GM23248 (cell line): ENCODE data around the gene TTLL5. TPM values are rescaled to one million over a fixed set of nuclear protein-coding genes. Genes with fewer than 3 reads are reported as not detected.

ENCODE experiments used
- DNase-seq: peaks from one replicate; pipeline ENCODE4 v3.0.0-alpha.2; 2015
- H2AFZ ChIP-seq: fragments of 200-600 bp; sonication (generic); 2 replicates; pipeline ENCODE4 v1.6.1; 2016; ENCODE audit warnings: antibody characterized with exemption
- H3F3A ChIP-seq: fragments of 200-600 bp; sonication (generic); 2 replicates; pipeline ENCODE4 v1.6.1; 2016; ENCODE audit warnings: mild to moderate bottlenecking, antibody characterized with exemption, mixed run types; ENCODE audit not compliant: insufficient read depth
- H3K27ac ChIP-seq: fragments of 200-600 bp; sonication (generic); 2 replicates; pipeline ENCODE4 v1.5.1; 2016; ENCODE audit warnings: mild to moderate bottlenecking
- H3K27me3 ChIP-seq: fragments of 200-600 bp; sonication (generic); replicated peaks from 2 replicates; pipeline ENCODE4 v1.6.1; 2016; ENCODE audit warnings: mild to moderate bottlenecking; ENCODE audit not compliant: insufficient read depth
- H3K36me3 ChIP-seq: fragments of 200-600 bp; sonication (generic); 2 replicates; pipeline ENCODE4 v1.6.1; 2016; ENCODE audit warnings: low read depth, mild to moderate bottlenecking
- H3K4me1 ChIP-seq: fragments of 200-600 bp; sonication (generic); 2 replicates; pipeline ENCODE4 v1.6.1; 2016; ENCODE audit warnings: mild to moderate bottlenecking; ENCODE audit not compliant: insufficient read depth
- H3K4me2 ChIP-seq: fragments of 200-600 bp; sonication (generic); one replicate; pipeline ENCODE4 v1.6.1; 2016; ENCODE audit warnings: mild to moderate bottlenecking; ENCODE audit not compliant: unreplicated experiment
- H3K4me3 ChIP-seq: fragments of 200-600 bp; sonication (generic); 2 replicates; pipeline ENCODE4 v1.5.1; 2016; ENCODE audit warnings: mild to moderate bottlenecking
- H3K79me2 ChIP-seq: fragments of 200-600 bp; sonication (generic); 2 replicates; pipeline ENCODE4 v1.6.1; 2016; ENCODE audit warnings: mild to moderate bottlenecking; ENCODE audit not compliant: insufficient read depth
- H3K9ac ChIP-seq: fragments of 200-600 bp; sonication (generic); 2 replicates; pipeline ENCODE4 v1.6.1; 2016; ENCODE audit warnings: mild to moderate bottlenecking
- H3K9me2 ChIP-seq: fragments of 200-600 bp; sonication (generic); 2 replicates; pipeline ENCODE4 v1.6.1; 2016; ENCODE audit warnings: mixed run types, mild to moderate bottlenecking, moderate library complexity; ENCODE audit not compliant: insufficient read depth
- H3K9me3 ChIP-seq: fragments of 200-600 bp; sonication (generic); one replicate; pipeline ENCODE4 v1.6.1; 2017; ENCODE audit warnings: low read depth
- H4K20me1 ChIP-seq: fragments of 200-600 bp; sonication (generic); 2 replicates; pipeline ENCODE4 v1.6.0; 2016; ENCODE audit not compliant: insufficient read depth
- EZH2 ChIP-seq: fragments of 200-600 bp; sonication (generic); IDR thresholded peaks from 2 replicates; pipeline ENCODE4 v1.6.1; 2018; ENCODE audit warnings: antibody characterized with exemption, mild to moderate bottlenecking; ENCODE audit not compliant: insufficient read depth, poor library complexity, severe bottlenecking
- EZH2phosphoT487 ChIP-seq: fragments of 200-600 bp; sonication (generic); IDR thresholded peaks from 2 replicates; pipeline ENCODE4 v1.6.1; 2018; ENCODE audit warnings: antibody characterized with exemption, moderate library complexity, mild to moderate bottlenecking, low read depth; ENCODE audit not compliant: insufficient read depth
- WGBS, 2 experiments: methylation state at CpG; one replicate each; pipeline ENCODE4 v1.1.6; 2015 to 2017; ENCODE audit warnings: low lambda C conversion rate in 2 of 2, low coverage in 1 of 2; ENCODE audit errors: missing lambda C conversion rate in 2 of 2; 5-methylcytosine and 5-hydroxymethylcytosine counted together
- in situ Hi-C: fragments of 300-500 bp; cut with MboI; formaldehyde crosslinking; loops from 2 replicates; pipeline ENCODE4 v1.15.0; 2020
- polyA plus RNA-seq: library from polyadenylated mRNA; unstranded; fragments of >200 nt; fragmentation: Nextera tagmentation; extraction: Ambion mirVana; gene quantifications from 2 replicates; pipeline ENCODE4 v1.2.1, GENCODE V29; 2016
- total RNA-seq: library from RNA; depleted of rRNA; stranded (reverse); fragments of >200 nt; shearing (Covaris generic); gene quantifications from 2 replicates; pipeline ENCODE4 v1.2.3, GENCODE V29; 2014

The TTLL5 gene
- total and polyA plus RNA-seq, 2 experiments from 2014 or later, result 14.6 to 17.8 TPM

- peaks cover 8% of the 10 kb centered on the region; the same call in 1 of the 2 replicates for H3K36me3 ChIP-seq
- no peak overlapping the region for H3K27ac ChIP-seq
- H3K79me2 ChIP-seq, result no peaks in the 10 kb centered on the region
- H2AFZ ChIP-seq, result no peak overlapping the region
- DNase-seq, result no peak
- H3K27me3 ChIP-seq, result no peaks in the 10 kb centered on the region
- H3K4me3 ChIP-seq, result no peak overlapping the region
- H3K9me3 ChIP-seq, result no peaks in the 10 kb centered on the region
- TF ChIP-seq EZH2phosphoT487 (no peak), EZH2 (no peak)
- H3K9me2 ChIP-seq, result no peaks in the 10 kb centered on the region
- in situ Hi-C loops, result no loop called here
- H4K20me1 ChIP-seq, result no peaks in the 10 kb centered on the region
- peaks cover 6% of the 10 kb centered on the region; the same call in 1 of the 2 replicates for H3K4me1 ChIP-seq
- WGBS, 2 experiments, result 98 to 100% methylated on average over 2 of the region's 2 CpGs
- H3K9ac ChIP-seq, result no peak overlapping the region
- H3F3A ChIP-seq, result peaks cover 6% of the 10 kb centered on the region; the same call in 1 of the 2 replicates
- H3K4me2 ChIP-seq, result no peak overlapping the region
These were observed 36.9 kb downstream of the TTLL5 start for GRCh38 chr14:75697918-75698317.

GRCh38 chr14:75699331-75699730, 38.3 kb downstream of the TTLL5 start:
- in situ Hi-C loops, result no loop called here
- WGBS, 2 experiments, result 92 to 99% methylated on average over 3 of the region's 3 CpGs
- Histone ChIP-seq H3K4me3 (no peak overlapping the region), H3K36me3 (peaks cover 8% of the 10 kb centered on the region; the same call in 1 of the 2 replicates), H2AFZ (no peak overlapping the region), H3K27me3 (no peaks in the 10 kb centered on the region), H3K9me2 (no peaks in the 10 kb centered on the region), H3K4me1 (peaks cover 7% of the 10 kb centered on the region; the same call in 1 of the 2 replicates), H4K20me1 (no peaks in the 10 kb centered on the region), H3K79me2 (no peaks in the 10 kb centered on the region), H3K4me2 (no peak overlapping the region), H3K27ac (no peak overlapping the region), H3K9me3 (no peaks in the 10 kb centered on the region), H3F3A (peaks cover 11% of the 10 kb centered on the region; the same call in 1 of the 2 replicates), H3K9ac (no peak overlapping the region)
- no peak for DNase-seq
- TF ChIP-seq EZH2, result no peak
- TF ChIP-seq EZH2phosphoT487, result no peak

- Histone ChIP-seq H3K9me3 (no peaks in the 10 kb centered on the region), H3K4me1 (peaks cover 7% of the 10 kb centered on the region; the same call in 1 of the 2 replicates), H3K79me2 (no peaks in the 10 kb centered on the region), H4K20me1 (no peaks in the 10 kb centered on the region), H3K9me2 (no peaks in the 10 kb centered on the region), H3K4me2 (no peak overlapping the region), H3K4me3 (no peak overlapping the region), H3K27me3 (no peaks in the 10 kb centered on the region), H2AFZ (no peak overlapping the region), H3K9ac (no peak overlapping the region), H3K36me3 (peaks cover 8% of the 10 kb centered on the region; the same call in 1 of the 2 replicates), H3F3A (peaks cover 11% of the 10 kb centered on the region; the same call in 1 of the 2 replicates), H3K27ac (no peak overlapping the region)
- WGBS, 2 experiments, result 97 to 100% methylated on average over 6 of the region's 6 CpGs
- TF ChIP-seq EZH2phosphoT487 (no peak), EZH2 (no peak)
- in situ Hi-C loops, result loop anchor here (25.0 kb wide), 1 partner anchor 687 kb away; the partner anchor contains the start of gene ESRRB
- DNase-seq, result no peak
These were observed 39.2 kb downstream of the TTLL5 start for GRCh38 chr14:75700295-75700694.

GRCh38 chr14:75702122-75702521, 41.1 kb downstream of the TTLL5 start:
- Histone ChIP-seq H3K9me3 (no peaks in the 10 kb centered on the region), H3F3A (peaks cover 11% of the 10 kb centered on the region; the same call in 1 of the 2 replicates), H3K4me2 (no peak overlapping the region), H3K27ac (no peak overlapping the region), H3K36me3 (peaks cover 8% of the 10 kb centered on the region; the same call in 1 of the 2 replicates), H3K27me3 (no peaks in the 10 kb centered on the region), H4K20me1 (no peaks in the 10 kb centered on the region), H3K79me2 (no peaks in the 10 kb centered on the region), H3K4me1 (peaks cover 7% of the 10 kb centered on the region; the same call in 1 of the 2 replicates), H2AFZ (no peak overlapping the region), H3K9me2 (no peaks in the 10 kb centered on the region), H3K4me3 (no peak overlapping the region), H3K9ac (no peak overlapping the region)
- in situ Hi-C loops, result loop anchor here (25.0 kb wide), 1 partner anchor 685 kb away; the partner anchor contains the start of gene ESRRB
- peak; percentile 1 for DNase-seq
- 36 to 39% methylated on average over 2 of the region's 2 CpGs for WGBS, 2 experiments
- TF ChIP-seq EZH2 (no peak), EZH2phosphoT487 (no peak)
